Muscle of leg (tissue), 11 donors: Measurements from ENCODE around the gene SDK2. TPM values are rescaled to one million over a fixed set of nuclear protein-coding genes. Genes with fewer than 3 reads are reported as not detected.
"Not testable (repeated sequence)": the region's sequence is repeated elsewhere in the genome, so short reads cannot be mapped to it uniquely, and the experiment has no call there.

Experiments used
- DNase-seq: peaks from one replicate; pipeline ENCODE4 v3.0.0; 2013
- H3K27ac ChIP-seq: one replicate; pipeline ENCODE4 v1.5.1; 2013; ENCODE audit warnings: mild to moderate bottlenecking, low read length, control low read depth
- H3K27me3 ChIP-seq: one replicate; pipeline ENCODE4 v1.6.1; 2013; ENCODE audit warnings: low read length; ENCODE audit not compliant: control insufficient read depth, insufficient read depth
- H3K36me3 ChIP-seq: one replicate; pipeline ENCODE4 v1.6.1; 2013; ENCODE audit warnings: low read length; ENCODE audit not compliant: control insufficient read depth, insufficient read depth
- H3K4me1 ChIP-seq: one replicate; pipeline ENCODE4 v1.6.1; 2013; ENCODE audit warnings: low read length; ENCODE audit not compliant: control insufficient read depth, insufficient read depth
- H3K4me3 ChIP-seq: one replicate; pipeline ENCODE4 v1.5.1; 2013; ENCODE audit warnings: low read length, control low read depth
- H3K9me3 ChIP-seq: replicated peaks from 2 replicates; pipeline ENCODE4 v1.6.1; 2013; ENCODE audit warnings: low read depth, low read length; ENCODE audit not compliant: control insufficient read depth
- whole genome bisulfite sequencing: methylation state at CpG from one replicate; pipeline ENCODE4 v1.1.5; 2013; ENCODE audit warnings: missing lambda C conversion rate; ENCODE audit not compliant: insufficient coverage; 5-methylcytosine and 5-hydroxymethylcytosine counted together
- polyA plus RNA-seq, 8 donors: library from polyadenylated mRNA; unstranded; fragments of 120-200 nt; gene quantifications; one replicate each; pipeline versions ENCODE4 v1.2.1 to v1.2.3, GENCODE V29; 2013; ENCODE audit warnings: inconsistent platforms in 1 of 8, low replicate concordance in 1 of 8; ENCODE audit not compliant: insufficient read length in 8 of 8, insufficient read depth in 1 of 8
- total RNA-seq: library from RNA; stranded (reverse); fragments of 120-200 nt; gene quantifications from one replicate; pipeline ENCODE4 v1.2.4, GENCODE V29; 2013

Gene SDK2
- total and polyA plus RNA-seq, 9 donors = 18.2 to 40.6 (median 25.8) TPM

- no peak overlapping the region for H3K4me3 ChIP-seq
- H3K27ac ChIP-seq = peak overlapping the region; percentile 45
- peaks cover 42% of the 10 kb centered on the region for H3K4me1 ChIP-seq
- no peaks in the 10 kb centered on the region for H3K9me3 ChIP-seq
- peaks cover 6% of the 10 kb centered on the region for H3K36me3 ChIP-seq
- DNase-seq = peak; percentile 70
- whole genome bisulfite sequencing = 38% methylated on average over 6 of the region's 13 CpGs
- H3K27me3 ChIP-seq = no peaks in the 10 kb centered on the region
Observed at GRCh38 chr17:73336408-73337329, 307.6 kb downstream of the SDK2 start.

DNA sequence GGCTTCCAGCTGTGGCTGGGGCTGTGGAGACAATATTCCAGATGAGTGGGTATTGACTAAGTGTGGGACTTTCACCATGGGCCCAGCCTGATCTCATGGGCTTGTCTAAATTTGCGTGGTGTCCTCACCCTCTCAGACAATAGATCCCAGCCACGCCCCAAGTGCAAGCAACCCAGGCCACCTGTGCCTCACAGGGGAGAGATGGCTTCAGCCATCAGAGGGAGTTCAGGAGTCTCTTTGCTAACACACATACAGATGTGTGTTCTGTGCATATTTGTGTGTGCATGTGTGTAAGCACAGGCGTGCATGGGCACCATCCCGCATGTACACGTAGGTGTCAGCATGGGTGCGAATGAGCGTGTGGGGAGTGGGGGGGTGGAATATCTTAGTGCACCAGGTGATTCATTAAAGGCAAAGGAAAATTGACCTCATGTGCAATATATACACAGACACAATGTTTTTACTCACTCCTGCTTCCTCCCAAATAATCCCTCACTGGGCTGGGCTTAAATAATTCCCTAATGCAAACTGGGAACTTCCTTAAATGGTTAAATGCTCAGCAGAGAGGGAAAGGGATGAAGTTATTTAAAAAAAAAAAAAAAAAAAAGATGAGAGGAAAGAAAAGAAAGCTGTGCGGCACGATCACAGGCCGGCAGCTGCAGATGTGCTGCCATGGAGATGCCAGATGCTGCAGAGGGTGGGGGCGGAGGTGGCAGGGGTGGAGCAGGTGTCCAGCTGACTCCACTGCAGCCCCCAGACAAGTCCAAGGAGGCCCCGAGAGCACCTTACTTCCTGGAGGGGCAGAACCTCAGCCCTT lies 308.4 kb downstream of the SDK2 start:
- H3K36me3 ChIP-seq = peaks cover 6% of the 10 kb centered on the region
- peak overlapping the region; percentile 45 for H3K27ac ChIP-seq
- no peak overlapping the region for H3K4me3 ChIP-seq
- H3K9me3 ChIP-seq = no peaks in the 10 kb centered on the region
- no peaks in the 10 kb centered on the region for H3K27me3 ChIP-seq
- H3K4me1 ChIP-seq = peaks cover 36% of the 10 kb centered on the region
- 7% methylated on average over 6 of the region's 12 CpGs for WGBS
- peak; percentile 65 for DNase-seq

- peaks cover 36% of the 10 kb centered on the region for H3K4me1 ChIP-seq
- no peak overlapping the region for H3K27ac ChIP-seq
- DNase-seq = no peak
- H3K4me3 ChIP-seq = no peak overlapping the region
- H3K9me3 ChIP-seq = no peaks in the 10 kb centered on the region
- WGBS = 62% methylated on average over 9 of the region's 12 CpGs
- H3K36me3 ChIP-seq = peaks cover 6% of the 10 kb centered on the region
- H3K27me3 ChIP-seq = no peaks in the 10 kb centered on the region
Observed at GRCh38 chr17:73334771-73335513, 309.3 kb downstream of the SDK2 start.

- H3K36me3 ChIP-seq, DNase-seq, H3K4me3 ChIP-seq, H3K27me3 ChIP-seq, H3K9me3 ChIP-seq, H3K27ac ChIP-seq: not testable (repeated sequence)
- H3K4me1 ChIP-seq = peaks cover 31% of the 10 kb centered on the region
- WGBS = 74% methylated on average over 4 of the region's 9 CpGs
Observed at GRCh38 chr17:73333445-73333844, 310.8 kb downstream of the SDK2 start.

- no peak for DNase-seq
- WGBS = 80% methylated on average over 1 of the region's 3 CpGs
- Histone ChIP-seq H3K27ac (no peak overlapping the region), H3K27me3 (no peaks in the 10 kb centered on the region), H3K9me3 (no peaks in the 10 kb centered on the region), H3K4me3 (no peak overlapping the region), H3K36me3 (no peaks in the 10 kb centered on the region), H3K4me1 (peaks cover 7% of the 10 kb centered on the region)
Observed at GRCh38 chr17:73331060-73331459, 313.2 kb downstream of the SDK2 start.

- H3K27ac ChIP-seq = no peak overlapping the region
- DNase-seq = no peak
- no peaks in the 10 kb centered on the region for H3K36me3 ChIP-seq
- WGBS = 31% methylated on average over 3 of the region's 7 CpGs
- peaks cover 7% of the 10 kb centered on the region for H3K27me3 ChIP-seq
- H3K4me3 ChIP-seq = no peak overlapping the region
- H3K9me3 ChIP-seq = no peaks in the 10 kb centered on the region
- peaks cover 24% of the 10 kb centered on the region for H3K4me1 ChIP-seq
Observed at GRCh38 chr17:73327676-73328075, 316.6 kb downstream of the SDK2 start.

DNA sequence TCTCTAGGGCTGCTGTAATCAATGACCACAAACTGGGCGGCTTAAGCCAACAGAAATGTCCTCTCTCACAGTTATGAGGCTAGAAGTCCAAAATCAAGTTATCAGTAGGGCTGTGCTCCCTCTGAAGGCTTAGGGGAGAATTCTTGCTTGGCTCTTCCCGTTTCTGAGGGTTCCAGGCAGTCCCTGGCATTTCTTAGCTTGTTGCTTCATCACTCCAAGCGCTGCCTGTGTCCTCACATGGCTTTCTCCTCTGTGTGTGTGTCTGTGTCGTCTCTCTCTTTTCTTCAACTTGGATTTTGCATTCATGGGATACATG lies 318.8 kb downstream of the SDK2 start:
- H3K27me3 ChIP-seq = peaks cover 10% of the 10 kb centered on the region
- H3K9me3 ChIP-seq = peaks cover 2% of the 10 kb centered on the region
- H3K36me3 ChIP-seq = no peaks in the 10 kb centered on the region
- 20% methylated on average over 1 of the region's 4 CpGs for WGBS
- no peak overlapping the region for H3K4me3 ChIP-seq
- DNase-seq = peak; percentile 83
- H3K4me1 ChIP-seq = peaks cover 24% of the 10 kb centered on the region
- peak overlapping the region; percentile 76 for H3K27ac ChIP-seq

- peak overlapping the region; percentile 76 for H3K27ac ChIP-seq
- no peak overlapping the region for H3K4me3 ChIP-seq
- no peaks in the 10 kb centered on the region for H3K36me3 ChIP-seq
- H3K27me3 ChIP-seq = peaks cover 10% of the 10 kb centered on the region
- peaks cover 24% of the 10 kb centered on the region for H3K4me1 ChIP-seq
- WGBS = 31% methylated on average over 15 of the region's 17 CpGs
- H3K9me3 ChIP-seq = peaks cover 2% of the 10 kb centered on the region
- peak; percentile 55 for DNase-seq
Observed at GRCh38 chr17:73324711-73325526, 319.3 kb downstream of the SDK2 start.

GRCh38 chr17:73324160-73324475 lies 320.1 kb downstream of the SDK2 start:
- Histone ChIP-seq H3K36me3 (no peaks in the 10 kb centered on the region), H3K27ac (peak overlapping the region; percentile 76), H3K27me3 (peaks cover 10% of the 10 kb centered on the region), H3K4me1 (peaks cover 24% of the 10 kb centered on the region), H3K9me3 (peaks cover 2% of the 10 kb centered on the region), H3K4me3 (no peak overlapping the region)
- DNase-seq = peak; percentile 91
- WGBS = 20% methylated on average over 2 of the region's 9 CpGs
